Stimulated activated CD4-positive, alpha-beta T cell treated with anti-CD3 and anti-CD28 coated beads, Interleukin-15, amount 100 ng/mL, for 24 hours (primary cell): Measurements from ENCODE around the gene TEX22.
A peak's percentile ranks its signal among the peaks of the same experiment; 100 is the strongest.

Source experiments
- DNase-seq: peaks from one replicate; pipeline ENCODE4 v3.0.0-alpha.2; 2020

Gene TEX22

GRCh38 chr14:105444859-105445258 is 46.5 kb downstream of the TEX22 start:
- no peak for DNase-seq

GRCh38 chr14:105445290-105445689 is 47.0 kb downstream of the TEX22 start:
- DNase-seq = no peak

- no peak for DNase-seq
Observed at GRCh38 chr14:105445901-105446845, 47.8 kb downstream of the TEX22 start.

- no peak for DNase-seq
Observed at GRCh38 chr14:105446971-105447370, 48.6 kb downstream of the TEX22 start.

GRCh38 chr14:105447651-105448640 is 49.6 kb downstream of the TEX22 start:
- no peak for DNase-seq

- peak; percentile 70 for DNase-seq
Observed at GRCh38 chr14:105448706-105449111, 50.4 kb downstream of the TEX22 start.

GRCh38 chr14:105449276-105450122 is 51.2 kb downstream of the TEX22 start:
- DNase-seq = no peak

GRCh38 chr14:105450123-105450505 is 51.8 kb downstream of the TEX22 start:
- no peak for DNase-seq

GRCh38 chr14:105450864-105451720 is 52.8 kb downstream of the TEX22 start:
- no peak for DNase-seq

- no peak for DNase-seq
Observed at GRCh38 chr14:105452963-105453362, 54.6 kb downstream of the TEX22 start.

GRCh38 chr14:105453847-105454246 is 55.5 kb downstream of the TEX22 start:
- DNase-seq = no peak

- DNase-seq = no peak
Observed at GRCh38 chr14:105455086-105455640, 56.8 kb downstream of the TEX22 start.

GRCh38 chr14:105455766-105456660 is 57.7 kb downstream of the TEX22 start:
- DNase-seq = no peak

- no peak for DNase-seq
Observed at GRCh38 chr14:105456736-105457617, 58.6 kb downstream of the TEX22 start.

- no peak for DNase-seq
Observed at GRCh38 chr14:105458010-105458409, 59.7 kb downstream of the TEX22 start.

GRCh38 chr14:105458571-105458970 is 60.2 kb downstream of the TEX22 start:
- DNase-seq = no peak

- DNase-seq = no peak
Observed at GRCh38 chr14:105460116-105460515, 61.8 kb downstream of the TEX22 start.

- no peak for DNase-seq
Observed at GRCh38 chr14:105460616-105461015, 62.3 kb downstream of the TEX22 start.

GRCh38 chr14:105461903-105462302 is 63.6 kb downstream of the TEX22 start:
- no peak for DNase-seq
